Sigmoid colon (tissue), 4 donors: Measurements from ENCODE around the gene HK2.

Experiments
- CTCF ChIP-seq, 4 experiments: fragments of 450-650 bp in 3 of 4; fragments of 200-600 bp in 1 of 4; IDR thresholded peaks; one replicate each; pipeline ENCODE4 v1.5.1; 2016 to 2019; ENCODE audit warnings: antibody characterized with exemption in 4 of 4, mild to moderate bottlenecking in 3 of 4, moderate library complexity in 2 of 4
- EP300 ChIP-seq, 4 donors: sonication (generic); formaldehyde crosslinking; IDR thresholded peaks; one replicate each; pipeline ENCODE4 v1.6.1; 2017; ENCODE audit warnings: antibody characterized with exemption in 4 of 4
- POLR2A ChIP-seq, 2 donors: fragments of 450-650 bp; IDR thresholded peaks; one replicate each; pipeline ENCODE4 v1.6.1; 2016; ENCODE audit warnings: antibody characterized with exemption in 2 of 2, mild to moderate bottlenecking in 2 of 2, moderate library complexity in 2 of 2
- POLR2AphosphoS5 ChIP-seq, 4 donors: sonication (generic); formaldehyde crosslinking; IDR thresholded peaks; one replicate each; pipeline ENCODE4 v1.6.1; 2017; ENCODE audit warnings: antibody characterized with exemption in 4 of 4

- no peak for TF ChIP-seq CTCF (IDR thresholded peaks at IDR 0.05)
- TF ChIP-seq EP300 (IDR thresholded peaks at IDR 0.05) = no peak
- TF ChIP-seq POLR2A (IDR thresholded peaks at IDR 0.05) = no peak
- TF ChIP-seq POLR2AphosphoS5 (IDR thresholded peaks at IDR 0.05) = no peak
Measured at GRCh38 chr2:74880054-74880728, 46.3 kb downstream of the HK2 start.
